ENCODE measurements around the gene CHRDL2. TPM values are rescaled to one million over a fixed set of nuclear protein-coding genes. Genes with fewer than 3 reads are reported as not detected.
A peak's percentile ranks its signal among the peaks of the same experiment; 100 is the strongest.

Gene CHRDL2
- polyA plus RNA-seq, 2 of the 4 experiments (the other 2 are of a cell fraction), result 2.3 to 5.8 TPM

- ATAC-seq (no peak), DNase-seq (ENCODE audit: low read depth in 1 of 2, low spot score in 1 of 2) (peak in 1 of 2 experiments; percentile 64), FAIRE-seq (no peak)
- WGBS (ENCODE audit: missing lambda C conversion rate), result 71% methylated on average over 7 of the region's 7 CpGs
- 0 out of 3 replicates have a peak overlapping the region, but pooled peaks have one; percentile 4 for H3K4me3 ChIP-seq
- peak overlapping the region; percentile 98 to 100 for H3K27ac ChIP-seq
- ChIA-PET POLR2A (interaction anchor here (1.0 to 1.7 kb wide), 3 partner anchors 13 to 181 kb away, joined by 3 to 8 read pairs (median 4); partner anchors contain the start of gene LIPT2), CTCF (interaction anchor here (0.9 to 20.4 kb wide), 6 partner anchors 26 to 66 kb away, joined by 3 to 281 read pairs (median 5); no protein-coding TSS in a partner anchor)
- TF ChIP-seq CBX2 (IDR thresholded peaks at IDR 0.05; ENCODE audit: borderline replicate concordance, low read depth) (no peak), ZFP36 (IDR thresholded peaks at IDR 0.05; ENCODE audit: borderline replicate concordance, partially characterized antibody) (no peak), CHD2 (IDR thresholded peaks at IDR 0.05; ENCODE audit: low read length, partially characterized antibody) (no peak), SMC3 (IDR thresholded peaks at IDR 0.05) (no peak), MAX (IDR thresholded peaks at IDR 0.05) (no peak), HDAC2 (IDR thresholded peaks at IDR 0.05) (no peak), RAD21 (conservative IDR thresholded peaks at IDR 0.05 in 1 of 2, IDR thresholded peaks at IDR 0.05 in 1 of 2) (no peak), HOXA7 (CRISPR knock-in tag; IDR thresholded peaks at IDR 0.05) (peak; percentile 27; the same call in 1 of the 2 replicates), KDM1A (IDR thresholded peaks at IDR 0.05; ENCODE audit: low read depth) (no peak), E2F6 (IDR thresholded peaks at IDR 0.05; ENCODE audit: borderline replicate concordance, low read depth) (no peak), RARB (CRISPR knock-in tag; IDR thresholded peaks at IDR 0.05) (0 out of 2 replicates have a peak, but pooled peaks have one; percentile 36), CHD4 (IDR thresholded peaks at IDR 0.05; ENCODE audit: borderline replicate concordance) (no peak), ATOH8 (CRISPR knock-in tag; IDR thresholded peaks at IDR 0.05; ENCODE audit: low read depth) (peak; percentile 29), FOSB (CRISPR knock-in tag; IDR thresholded peaks at IDR 0.05) (no peak; the same call in 1 of the 2 replicates), REST (IDR thresholded peaks at IDR 0.05) (no peak), TP53 (CRISPR knock-in tag; IDR thresholded peaks at IDR 0.05) (no peak), GATA3 (IDR thresholded peaks at IDR 0.05; ENCODE audit: borderline replicate concordance) (no peak), HMGXB4 (CRISPR knock-in tag; IDR thresholded peaks at IDR 0.05; ENCODE audit: borderline replicate concordance) (no peak), HOXB13 (CRISPR knock-in tag; IDR thresholded peaks at IDR 0.05; ENCODE audit: low read depth) (no peak), KDM5A (IDR thresholded peaks at IDR 0.05) (no peak)
- H3K9me3 ChIP-seq, result no peaks in the 10 kb centered on the region
- H3K4me1 ChIP-seq, result peaks cover 45% of the 10 kb centered on the region
- H3K4me2 ChIP-seq, result peak overlapping the region; percentile 66
Observed at GRCh38 chr11:74673693-74674360, 57.4 kb downstream of the CHRDL2 start.

Measured in A549 (cell line).